ENCODE results near the gene TWF2.

The TWF2 gene

DNA sequence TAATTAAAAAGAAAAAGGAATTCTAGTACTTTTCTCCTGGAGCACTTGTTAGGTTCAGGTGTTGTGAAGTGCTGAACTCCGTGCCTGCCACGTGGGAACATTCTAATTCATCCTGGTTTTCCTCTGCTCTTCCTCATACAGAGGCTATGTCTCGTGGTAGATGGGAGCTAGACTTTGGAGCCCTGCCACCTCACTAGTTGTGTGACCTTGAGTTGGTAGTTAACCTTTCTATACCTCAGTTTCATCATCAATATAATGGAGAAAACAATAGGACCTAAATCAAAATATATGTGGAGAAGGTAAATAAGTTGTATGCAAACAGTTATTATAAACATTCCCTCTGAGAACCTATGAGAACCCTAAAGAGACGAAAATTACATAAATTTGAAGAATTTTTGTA is 30.4 kb downstream of the TWF2 start:
- TF ChIP-seq, protein P1, sequence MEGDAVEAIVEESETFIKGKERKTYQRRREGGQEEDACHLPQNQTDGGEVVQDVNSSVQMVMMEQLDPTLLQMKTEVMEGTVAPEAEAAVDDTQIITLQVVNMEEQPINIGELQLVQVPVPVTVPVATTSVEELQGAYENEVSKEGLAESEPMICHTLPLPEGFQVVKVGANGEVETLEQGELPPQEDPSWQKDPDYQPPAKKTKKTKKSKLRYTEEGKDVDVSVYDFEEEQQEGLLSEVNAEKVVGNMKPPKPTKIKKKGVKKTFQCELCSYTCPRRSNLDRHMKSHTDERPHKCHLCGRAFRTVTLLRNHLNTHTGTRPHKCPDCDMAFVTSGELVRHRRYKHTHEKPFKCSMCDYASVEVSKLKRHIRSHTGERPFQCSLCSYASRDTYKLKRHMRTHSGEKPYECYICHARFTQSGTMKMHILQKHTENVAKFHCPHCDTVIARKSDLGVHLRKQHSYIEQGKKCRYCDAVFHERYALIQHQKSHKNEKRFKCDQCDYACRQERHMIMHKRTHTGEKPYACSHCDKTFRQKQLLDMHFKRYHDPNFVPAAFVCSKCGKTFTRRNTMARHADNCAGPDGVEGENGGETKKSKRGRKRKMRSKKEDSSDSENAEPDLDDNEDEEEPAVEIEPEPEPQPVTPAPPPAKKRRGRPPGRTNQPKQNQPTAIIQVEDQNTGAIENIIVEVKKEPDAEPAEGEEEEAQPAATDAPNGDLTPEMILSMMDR (IDR thresholded peaks at IDR 0.05) = no peak

DNA sequence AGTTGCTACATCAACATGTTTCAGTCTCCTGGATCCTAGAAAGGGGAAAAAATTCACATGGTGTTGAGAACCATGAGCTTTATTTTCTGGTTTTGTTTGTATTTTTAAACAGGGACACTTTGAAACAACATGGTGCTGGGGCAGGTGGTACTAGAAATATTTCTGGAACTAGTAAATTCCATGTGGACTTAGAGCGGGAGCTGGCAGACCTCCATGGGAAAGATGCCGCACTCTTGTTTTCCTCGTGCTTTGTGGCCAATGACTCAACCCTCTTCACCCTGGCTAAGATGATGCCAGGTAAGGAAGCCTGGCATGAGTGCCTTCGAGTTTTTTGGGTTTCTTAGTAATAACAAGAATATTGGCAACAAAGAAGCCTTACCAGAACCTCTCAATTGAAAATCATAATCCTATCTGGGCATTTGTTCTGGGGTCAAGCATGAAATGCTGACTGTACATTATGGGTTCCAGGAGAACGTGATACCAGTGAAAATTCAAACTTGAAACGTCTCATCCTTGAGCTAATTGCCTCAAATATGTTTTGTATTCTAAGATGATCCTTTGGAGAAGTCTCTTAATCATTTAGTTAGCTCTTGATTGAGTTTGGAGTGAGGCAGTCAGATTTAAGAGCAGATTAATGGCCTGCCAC is 33.1 kb downstream of the TWF2 start:
- TF ChIP-seq, protein P1 (IDR thresholded peaks at IDR 0.05) = no peak

DNA sequence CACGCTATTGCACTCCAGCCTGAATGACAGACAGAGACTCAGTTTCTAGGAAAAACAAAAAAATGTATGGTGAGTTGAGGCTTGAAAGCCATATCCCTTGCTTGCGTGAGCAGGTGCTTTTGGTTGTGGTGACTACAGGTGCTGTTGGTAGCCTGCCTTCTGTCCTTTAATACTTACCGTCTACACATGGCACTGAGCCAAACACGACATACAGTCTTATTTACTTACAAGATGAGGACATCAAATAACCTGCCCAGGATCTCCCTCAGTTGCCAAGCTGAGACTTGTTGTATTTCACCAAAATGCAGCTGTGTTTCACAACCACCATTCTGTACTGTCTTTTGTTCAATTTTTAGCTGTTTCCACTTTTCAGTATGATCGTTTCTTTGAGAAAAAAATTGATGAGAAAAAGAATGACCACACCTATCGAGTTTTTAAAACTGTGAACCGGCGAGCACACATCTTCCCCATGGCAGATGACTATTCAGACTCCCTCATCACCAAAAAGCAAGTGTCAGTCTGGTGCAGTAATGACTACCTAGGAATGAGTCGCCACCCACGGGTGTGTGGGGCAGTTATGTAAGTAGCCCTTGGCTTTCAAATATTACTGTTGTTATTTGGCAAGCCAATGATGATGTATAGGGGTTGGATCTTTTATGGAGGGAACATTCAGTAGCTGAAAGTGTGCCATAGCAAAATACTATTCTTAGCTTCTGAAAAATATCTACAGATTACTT is 34.5 kb downstream of the TWF2 start:
- TF ChIP-seq, protein P1 (IDR thresholded peaks at IDR 0.05) = no peak

DNA sequence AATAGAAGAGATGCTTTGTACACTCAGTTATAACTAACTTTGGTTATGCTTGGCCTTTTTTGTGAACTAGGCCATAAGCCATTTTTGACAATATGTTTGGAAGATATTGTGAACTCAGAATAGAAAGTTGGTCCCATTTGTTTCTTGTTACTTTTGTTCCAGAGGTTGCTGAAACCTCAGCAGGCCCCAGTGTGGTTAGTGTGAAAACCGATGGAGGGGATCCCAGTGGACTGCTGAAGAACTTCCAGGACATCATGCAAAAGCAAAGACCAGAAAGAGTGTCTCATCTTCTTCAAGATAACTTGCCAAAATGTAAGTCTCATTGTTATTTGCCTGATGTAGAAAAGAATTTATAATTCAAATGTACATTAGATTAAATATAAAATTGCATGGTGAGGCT is 35.3 kb downstream of the TWF2 start:
- TF ChIP-seq, protein P1 (IDR thresholded peaks at IDR 0.05) = no peak

DNA sequence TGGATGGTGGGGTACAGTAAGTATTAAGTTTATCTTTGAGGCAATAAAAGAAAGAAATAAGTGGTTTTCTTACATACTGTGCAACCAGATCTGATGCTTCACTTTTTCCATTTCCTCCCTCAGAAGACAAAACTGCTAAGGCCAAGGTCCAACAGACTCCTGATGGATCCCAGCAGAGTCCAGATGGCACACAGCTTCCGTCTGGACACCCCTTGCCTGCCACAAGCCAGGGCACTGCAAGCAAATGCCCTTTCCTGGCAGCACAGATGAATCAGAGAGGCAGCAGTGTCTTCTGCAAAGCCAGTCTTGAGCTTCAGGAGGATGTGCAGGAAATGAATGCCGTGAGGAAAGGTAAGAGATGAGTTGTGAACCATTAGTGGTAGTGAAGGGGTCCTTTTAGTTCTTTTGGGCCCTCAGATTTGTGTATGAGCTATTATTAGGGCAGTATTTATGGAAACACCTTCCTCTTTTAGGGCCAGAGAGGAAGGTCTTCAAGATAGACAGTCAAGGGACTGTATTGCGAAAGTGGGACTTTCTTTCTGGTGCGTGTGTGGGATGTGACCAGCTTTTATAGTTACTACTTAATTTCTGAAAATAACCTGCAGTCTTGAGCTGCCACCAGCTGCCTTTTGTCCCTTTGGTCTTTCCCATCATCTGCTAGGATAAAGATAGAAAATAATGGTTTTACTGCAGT is 36.4 kb downstream of the TWF2 start:
- TF ChIP-seq, protein P1 (IDR thresholded peaks at IDR 0.05) = no peak

DNA sequence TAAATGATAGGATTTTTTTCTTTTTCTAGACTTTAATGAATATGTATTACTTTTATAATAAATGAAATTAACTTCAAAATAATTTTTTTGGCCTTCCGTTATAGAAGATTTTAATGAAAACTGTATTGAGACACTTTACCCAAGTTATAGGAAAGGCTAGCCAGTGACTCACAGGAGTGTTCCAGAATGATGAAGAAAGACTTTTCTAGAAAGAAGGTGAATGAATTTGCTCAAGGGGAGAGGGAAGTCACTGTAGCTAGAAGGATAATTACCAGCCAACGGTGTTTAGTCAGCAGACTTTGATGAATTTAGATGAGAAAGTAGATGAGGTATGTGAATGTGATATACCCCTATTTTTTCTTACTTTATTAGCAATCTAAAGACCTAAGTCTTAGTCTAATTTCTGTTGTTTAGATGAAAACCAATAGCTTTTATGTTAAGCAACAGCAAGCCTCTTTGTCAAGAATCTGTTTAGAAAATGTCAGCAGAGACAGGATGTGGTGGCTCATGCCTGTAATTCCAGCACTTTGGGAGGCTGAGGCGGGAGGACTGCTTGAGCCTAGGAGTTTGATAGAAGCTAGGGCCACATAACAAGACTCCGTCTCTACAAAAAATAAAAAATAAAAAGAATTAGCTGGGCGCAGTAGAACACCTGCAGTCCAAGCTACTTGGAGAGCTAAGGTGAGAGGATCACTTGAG is 37.8 kb downstream of the TWF2 start:
- TF ChIP-seq, protein P1 (IDR thresholded peaks at IDR 0.05) = no peak
